Psoas muscle (tissue), 8 donors: ENCODE results near the gene SLC12A8. TPM values are rescaled to one million over a fixed set of nuclear protein-coding genes. Genes with fewer than 3 reads are reported as not detected.

Source experiments
- ATAC-seq, 4 donors: fragments of 200-7000 bp; cut with Tn5 transposase; one replicate each; pipeline ENCODE4 v1.9.1; 2020; ENCODE audit warnings: moderate library complexity in 3 of 4, mild to moderate bottlenecking in 2 of 4
- DNase-seq, 2 donors: peaks; one replicate each; pipeline ENCODE4 v3.0.0-alpha.2; 2020
- H3K27ac ChIP-seq: fragments of 200-600 bp; one replicate; pipeline ENCODE4 v1.8.0; 2022
- H3K27me3 ChIP-seq, 3 donors: fragments of 200-600 bp in 1 of 3; one replicate each; pipeline versions ENCODE4 v1.6.1 to v1.8.0; 2013 to 2022; ENCODE audit warnings: low read length in 2 of 3, mild to moderate bottlenecking in 2 of 3, moderate library complexity in 1 of 3; ENCODE audit not compliant: insufficient read depth in 3 of 3
- H3K36me3 ChIP-seq, 2 donors: fragments of 200-600 bp in 1 of 2; one replicate each; pipeline versions ENCODE4 v1.6.1 to v1.8.0; 2013 to 2022; ENCODE audit warnings: low read depth in 1 of 2, mild to moderate bottlenecking in 1 of 2, moderate library complexity in 1 of 2; ENCODE audit not compliant: insufficient read depth in 1 of 2
- H3K4me1 ChIP-seq: fragments of 200-600 bp; one replicate; pipeline ENCODE4 v1.8.0; 2022
- H3K4me3 ChIP-seq: fragments of 200-600 bp; one replicate; pipeline ENCODE4 v1.8.0; 2022; ENCODE audit warnings: mild to moderate bottlenecking
- H3K9me3 ChIP-seq: fragments of 200-600 bp; one replicate; pipeline ENCODE4 v1.8.0; 2022
- WGBS, 3 donors: extraction: QIAGEN DNeasy Blood & Tissue Kit; methylation state at CpG; one replicate each; pipeline versions ENCODE4 v1.1.6 to v1.1.7; 2013; 5-methylcytosine and 5-hydroxymethylcytosine counted together
- intact Hi-C, 2 donors: fragments of 100-400 bp; cut with DNase I; formaldehyde crosslinking; loops; one replicate each; pipeline versions ENCODE4 v1.11.0 to v1.14.2; 2022
- polyA plus RNA-seq, 3 donors: library from polyadenylated mRNA; stranded (reverse); fragments of 200-250 nt; gene quantifications; one replicate each; pipeline ENCODE4 v1.2.3, GENCODE V29; 2013
- total RNA-seq, 4 donors: library from RNA; stranded (reverse); fragmentation: NEBNext Ultra II Directional in 2 of 4; extraction: Animal tissue kit (Norgen Biotek cat#: 25700) in 2 of 4; gene quantifications; one replicate each; pipeline versions ENCODE4 v1.2.1 to v1.2.4, GENCODE V29; 2021 to 2023
- TF ChIP-seq, protein P1 (sequence below): fragments of 200-600 bp; IDR thresholded peaks from one replicate; pipeline ENCODE4 v1.8.0; 2022; ENCODE audit warnings: antibody characterized with exemption
- donor health status: healthy with polysubstance abuse.
- donor health status: DM: no; HTN: no; CAD: no; lungs with moderate emphysema.
- donor health status: Bipolar disorder and iron deficiency.
- donor health status: healthy.
- donor health status: DM: yes; HTN: yes; CAD: no.
- donor health status: DM: no; HTN: no; CAD: no.
- donor health status: DM: no; HTN: no; CAD: no.
- donor health status: DM: yes; HTN: yes; CAD: no.

The SLC12A8 gene
- total and polyA plus RNA-seq, 7 donors: 0.06 to 0.93 (median 0.33) TPM; not detected in 1

DNA sequence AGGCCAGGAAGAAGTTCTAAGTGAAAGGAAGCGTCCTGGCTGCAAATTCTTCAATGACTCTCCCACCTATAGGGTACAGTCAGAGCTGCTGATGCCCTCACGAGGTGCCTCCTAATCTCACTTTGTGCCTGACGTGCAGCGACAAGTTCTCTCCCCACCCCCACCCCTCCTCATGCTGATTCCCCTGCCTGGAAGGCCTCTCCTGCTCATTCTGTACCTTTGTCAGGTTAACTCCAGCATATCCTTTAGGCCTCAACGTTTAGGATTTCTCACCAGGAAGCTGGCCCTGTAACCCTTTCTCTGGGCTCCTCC lies 25.0 kb downstream of the SLC12A8 start:
- WGBS, 3 donors: 76 to 82% (median 79%) methylated on average over 5 of the region's 5 CpGs
- ATAC-seq (no peak), DNase-seq (no peak)
- Histone ChIP-seq H3K9me3 (no peaks in the 10 kb centered on the region), H3K27ac (no peak overlapping the region), H3K27me3 (no peaks in the 10 kb centered on the region), H3K36me3 (no peaks in the 10 kb centered on the region), H3K4me3 (no peak overlapping the region), H3K4me1 (no peaks in the 10 kb centered on the region)
- TF ChIP-seq, protein P1, sequence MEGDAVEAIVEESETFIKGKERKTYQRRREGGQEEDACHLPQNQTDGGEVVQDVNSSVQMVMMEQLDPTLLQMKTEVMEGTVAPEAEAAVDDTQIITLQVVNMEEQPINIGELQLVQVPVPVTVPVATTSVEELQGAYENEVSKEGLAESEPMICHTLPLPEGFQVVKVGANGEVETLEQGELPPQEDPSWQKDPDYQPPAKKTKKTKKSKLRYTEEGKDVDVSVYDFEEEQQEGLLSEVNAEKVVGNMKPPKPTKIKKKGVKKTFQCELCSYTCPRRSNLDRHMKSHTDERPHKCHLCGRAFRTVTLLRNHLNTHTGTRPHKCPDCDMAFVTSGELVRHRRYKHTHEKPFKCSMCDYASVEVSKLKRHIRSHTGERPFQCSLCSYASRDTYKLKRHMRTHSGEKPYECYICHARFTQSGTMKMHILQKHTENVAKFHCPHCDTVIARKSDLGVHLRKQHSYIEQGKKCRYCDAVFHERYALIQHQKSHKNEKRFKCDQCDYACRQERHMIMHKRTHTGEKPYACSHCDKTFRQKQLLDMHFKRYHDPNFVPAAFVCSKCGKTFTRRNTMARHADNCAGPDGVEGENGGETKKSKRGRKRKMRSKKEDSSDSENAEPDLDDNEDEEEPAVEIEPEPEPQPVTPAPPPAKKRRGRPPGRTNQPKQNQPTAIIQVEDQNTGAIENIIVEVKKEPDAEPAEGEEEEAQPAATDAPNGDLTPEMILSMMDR: no peak
- intact Hi-C loops: no loop called here

DNA sequence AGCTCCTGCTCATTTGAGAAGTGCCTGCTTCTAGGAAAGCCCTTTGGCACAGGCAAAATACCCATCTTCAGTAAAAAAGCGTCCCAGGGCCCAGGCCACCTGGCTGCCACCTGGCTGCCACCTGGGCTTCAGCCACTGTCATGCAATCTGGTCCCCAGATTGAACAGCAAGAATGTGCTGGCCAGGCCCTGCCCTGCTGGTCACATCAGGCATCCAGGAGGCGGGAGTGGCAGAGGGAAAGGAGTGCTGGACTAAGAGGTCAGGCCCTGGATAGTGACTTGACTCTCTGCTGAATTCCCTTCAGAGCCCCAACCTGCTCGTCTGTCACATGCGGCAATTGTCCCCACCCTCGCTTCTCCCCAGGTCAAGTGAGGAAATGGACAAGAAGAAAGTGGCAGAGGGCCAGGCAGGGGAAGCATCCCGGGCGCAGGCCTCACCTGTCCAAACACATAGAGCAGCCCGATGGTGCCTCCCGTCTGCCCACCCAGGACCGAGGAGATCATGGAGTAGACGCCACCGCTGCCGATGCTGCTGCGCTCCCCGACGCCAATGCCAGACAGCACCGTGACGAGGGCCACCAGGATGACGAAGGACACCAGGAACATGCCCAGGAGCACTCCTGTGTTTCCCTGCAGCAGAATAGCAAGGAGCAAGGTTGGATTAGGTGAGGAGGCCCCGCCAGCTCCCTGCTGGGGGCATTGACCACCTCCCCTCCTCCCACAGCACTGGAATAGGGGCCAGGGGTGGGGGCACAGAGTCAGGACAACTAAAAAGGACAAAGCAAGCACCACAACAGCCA lies 25.5 kb downstream of the SLC12A8 start:
- intact Hi-C loops: no loop called here
- no peaks in the 10 kb centered on the region for H3K4me1 ChIP-seq
- no peaks in the 10 kb centered on the region for H3K36me3 ChIP-seq
- ATAC-seq (no peak), DNase-seq (no peak)
- TF ChIP-seq, protein P1: no peak
- H3K9me3 ChIP-seq: no peaks in the 10 kb centered on the region
- H3K27ac ChIP-seq: no peak overlapping the region
- WGBS, 3 donors: 93 to 97% (median 94%) methylated on average over 20 of the region's 20 CpGs
- no peaks in the 10 kb centered on the region for H3K27me3 ChIP-seq
- no peak overlapping the region for H3K4me3 ChIP-seq

DNA sequence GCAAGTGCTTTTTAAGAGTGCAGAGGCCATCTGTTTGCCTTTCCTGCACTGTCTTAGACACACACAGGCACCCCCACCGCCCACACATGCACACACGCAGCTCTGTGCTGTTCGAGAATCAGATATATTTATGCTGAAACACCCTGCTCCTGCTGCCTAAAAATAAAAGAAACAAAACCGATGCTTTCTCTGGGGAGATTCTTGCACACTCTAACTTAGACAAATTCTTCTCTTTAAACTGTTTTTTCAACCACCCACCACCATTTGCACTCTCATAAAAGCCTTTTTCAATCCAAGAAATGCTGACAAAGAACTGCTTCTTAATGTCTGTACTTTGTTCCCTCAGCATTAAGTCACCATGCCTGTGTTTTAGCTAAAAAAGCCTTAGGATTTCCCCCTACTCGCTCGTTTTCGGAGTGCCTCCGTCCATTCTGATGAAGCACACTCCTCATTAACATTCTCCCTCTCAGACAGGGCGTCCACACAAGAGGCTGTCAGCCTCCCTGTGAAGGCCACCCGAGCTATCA lies 26.2 kb downstream of the SLC12A8 start:
- Histone ChIP-seq H3K4me1 (no peaks in the 10 kb centered on the region), H3K4me3 (no peak overlapping the region), H3K9me3 (no peaks in the 10 kb centered on the region), H3K27me3 (no peaks in the 10 kb centered on the region), H3K27ac (no peak overlapping the region), H3K36me3 (no peaks in the 10 kb centered on the region)
- intact Hi-C loops: no loop called here
- ATAC-seq: no peak
- WGBS, 3 donors: 66 to 68% (median 67%) methylated on average over 10 of the region's 10 CpGs
- TF ChIP-seq, protein P1: no peak
- no peak for DNase-seq

DNA sequence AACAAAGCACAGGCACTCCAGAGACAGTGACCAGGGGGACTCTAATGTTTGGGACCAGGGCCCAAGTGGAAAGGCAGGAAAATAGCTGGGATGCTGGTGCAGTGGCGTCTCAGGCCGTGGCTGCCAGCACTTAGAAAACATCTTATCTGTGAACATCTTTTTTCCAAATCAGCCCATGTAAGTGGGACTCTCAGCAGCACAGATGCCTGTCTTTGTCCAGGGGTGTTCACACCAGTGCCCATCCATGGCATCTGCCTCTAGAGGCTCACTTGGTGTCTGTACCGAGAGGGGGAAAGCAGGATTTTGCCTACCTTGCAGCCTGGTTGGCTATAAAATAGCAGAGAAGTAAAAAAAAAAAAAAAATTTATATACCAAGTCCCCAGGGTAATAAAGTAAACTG lies 26.7 kb downstream of the SLC12A8 start:
- 79 to 90% (median 87%) methylated on average over 3 of the region's 3 CpGs for WGBS, 3 donors
- Histone ChIP-seq H3K9me3 (no peaks in the 10 kb centered on the region), H3K27ac (no peak overlapping the region), H3K36me3 (no peaks in the 10 kb centered on the region), H3K27me3 (no peaks in the 10 kb centered on the region), H3K4me1 (no peaks in the 10 kb centered on the region), H3K4me3 (no peak overlapping the region)
- intact Hi-C loops: no loop called here
- no peak for ATAC-seq
- DNase-seq: no peak
- TF ChIP-seq, protein P1: no peak

DNA sequence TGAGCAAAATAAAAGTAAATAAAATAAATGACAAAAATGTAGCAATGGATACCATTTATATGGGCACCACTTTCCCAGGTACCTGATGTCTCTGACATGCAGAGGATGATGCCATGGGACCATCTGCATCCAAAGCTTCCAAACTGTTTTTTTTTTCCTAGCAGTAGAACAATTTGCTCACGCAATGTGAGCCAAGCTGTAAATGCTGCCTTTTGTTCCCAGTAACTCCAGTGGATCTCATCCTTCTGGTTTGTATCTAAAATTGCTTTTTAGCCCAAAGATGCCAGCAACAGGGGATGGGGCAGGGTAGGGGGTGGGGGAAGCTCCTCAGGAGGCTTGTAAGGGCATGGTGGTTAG lies 32.7 kb downstream of the SLC12A8 start:
- 60 to 63% (median 62%) methylated on average over 1 of the region's 1 CpG for WGBS, 3 donors
- ATAC-seq (no peak), DNase-seq (no peak)
- H3K36me3 ChIP-seq: no peaks in the 10 kb centered on the region
- H3K27me3 ChIP-seq: no peaks in the 10 kb centered on the region
- H3K27ac ChIP-seq: no peak overlapping the region
- no peaks in the 10 kb centered on the region for H3K4me1 ChIP-seq
- no peaks in the 10 kb centered on the region for H3K9me3 ChIP-seq
- intact Hi-C loops: no loop called here
- H3K4me3 ChIP-seq: no peak overlapping the region
- TF ChIP-seq, protein P1: no peak
